Fibroblast of the aortic adventitia (primary cell): Measurements from ENCODE around the gene SLC25A48. TPM values are rescaled to one million over a fixed set of nuclear protein-coding genes. Genes with fewer than 3 reads are reported as not detected.

Experiments used
- DNase-seq: peaks from one replicate; pipeline ENCODE4 v3.0.0-alpha.2; 2010; ENCODE audit warnings: low read depth
- H3K4me3 ChIP-seq: 2 replicates; pipeline ENCODE4 v1.5.1; 2011; ENCODE audit warnings: low read depth, mild to moderate bottlenecking, control low read depth, low read length, moderate library complexity
- total RNA-seq: library from RNA; depleted of rRNA; stranded (reverse); fragments of >200 nt; gene quantifications from 2 replicates; pipeline ENCODE4 v1.2.3, GENCODE V29; 2012; ENCODE audit warnings: low replicate concordance
- TF ChIP-seq, protein P1 (sequence below): IDR thresholded peaks from 2 replicates; pipeline ENCODE4 v1.5.1; 2011; ENCODE audit warnings: mild to moderate bottlenecking, low read length, control low read depth, inconsistent platforms; ENCODE audit not compliant: insufficient read depth

The SLC25A48 gene
- total RNA-seq, 1 donor: not detected

DNA sequence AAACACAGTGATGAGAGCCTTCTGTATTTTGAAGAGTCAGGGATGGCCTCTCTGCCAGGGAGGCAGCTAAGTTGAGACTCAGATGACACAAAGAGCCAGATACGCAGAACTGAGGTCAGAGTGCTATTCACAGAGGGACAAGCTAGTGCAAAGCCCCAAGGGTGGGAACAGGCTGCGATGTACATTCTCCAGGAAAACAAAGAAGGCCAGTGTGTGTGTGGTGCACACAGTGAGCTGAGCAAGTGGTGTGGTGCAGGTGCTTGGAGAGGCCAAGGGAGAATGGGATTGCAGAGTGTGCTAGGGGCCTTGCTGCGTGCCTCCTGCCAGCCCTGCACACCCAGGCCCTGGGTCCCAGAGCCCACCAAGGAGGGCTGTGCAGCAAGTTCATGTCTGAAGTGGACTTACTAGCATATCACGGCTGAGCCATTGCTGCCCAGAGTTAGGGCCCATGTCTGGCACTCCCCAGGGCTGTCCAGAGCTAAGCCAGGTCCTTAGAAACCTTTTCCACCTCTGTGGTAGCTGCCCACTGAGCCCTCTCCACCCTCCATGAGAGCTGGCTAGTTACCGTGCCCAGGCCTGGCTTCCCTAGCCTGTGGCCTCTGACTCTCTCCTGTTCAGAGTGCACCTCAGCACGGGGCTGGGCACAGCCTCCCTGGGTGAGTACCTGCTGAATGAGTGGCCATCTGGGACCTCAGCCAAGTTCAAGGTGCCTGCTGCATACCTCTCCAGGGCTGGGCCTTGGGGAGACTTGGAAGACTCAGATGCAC is 9.3 kb downstream of the SLC25A48 start:
- no peak overlapping the region for H3K4me3 ChIP-seq
- no peak for DNase-seq
- TF ChIP-seq, protein P1, sequence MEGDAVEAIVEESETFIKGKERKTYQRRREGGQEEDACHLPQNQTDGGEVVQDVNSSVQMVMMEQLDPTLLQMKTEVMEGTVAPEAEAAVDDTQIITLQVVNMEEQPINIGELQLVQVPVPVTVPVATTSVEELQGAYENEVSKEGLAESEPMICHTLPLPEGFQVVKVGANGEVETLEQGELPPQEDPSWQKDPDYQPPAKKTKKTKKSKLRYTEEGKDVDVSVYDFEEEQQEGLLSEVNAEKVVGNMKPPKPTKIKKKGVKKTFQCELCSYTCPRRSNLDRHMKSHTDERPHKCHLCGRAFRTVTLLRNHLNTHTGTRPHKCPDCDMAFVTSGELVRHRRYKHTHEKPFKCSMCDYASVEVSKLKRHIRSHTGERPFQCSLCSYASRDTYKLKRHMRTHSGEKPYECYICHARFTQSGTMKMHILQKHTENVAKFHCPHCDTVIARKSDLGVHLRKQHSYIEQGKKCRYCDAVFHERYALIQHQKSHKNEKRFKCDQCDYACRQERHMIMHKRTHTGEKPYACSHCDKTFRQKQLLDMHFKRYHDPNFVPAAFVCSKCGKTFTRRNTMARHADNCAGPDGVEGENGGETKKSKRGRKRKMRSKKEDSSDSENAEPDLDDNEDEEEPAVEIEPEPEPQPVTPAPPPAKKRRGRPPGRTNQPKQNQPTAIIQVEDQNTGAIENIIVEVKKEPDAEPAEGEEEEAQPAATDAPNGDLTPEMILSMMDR: no peak

DNA sequence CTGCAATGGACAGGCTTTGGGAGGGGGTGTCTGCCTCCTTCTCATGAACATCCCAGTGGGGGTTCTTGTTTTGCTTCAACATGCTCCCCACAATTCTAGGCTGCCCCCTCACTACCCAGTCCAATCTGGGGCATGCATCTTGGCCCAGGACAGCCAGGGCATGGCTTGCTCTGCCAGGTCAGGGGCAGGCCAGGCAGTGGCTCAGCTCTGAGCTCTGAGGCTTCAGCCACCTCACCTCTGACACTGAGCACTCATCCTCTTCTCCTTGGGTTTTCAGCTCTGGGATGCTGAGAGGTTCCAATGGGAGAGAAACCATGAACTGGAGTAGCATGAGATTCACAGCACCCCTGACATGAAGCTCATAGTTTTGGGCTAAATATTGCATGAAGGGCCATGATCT is 11.8 kb downstream of the SLC25A48 start:
- no peak for DNase-seq
- TF ChIP-seq, protein P1: no peak
- H3K4me3 ChIP-seq: no peak overlapping the region

- TF ChIP-seq, protein P1: no peak
- no peak for DNase-seq
- H3K4me3 ChIP-seq: no peak overlapping the region
These were observed 13.5 kb downstream of the SLC25A48 start for GRCh38 chr5:135847976-135848375.

DNA sequence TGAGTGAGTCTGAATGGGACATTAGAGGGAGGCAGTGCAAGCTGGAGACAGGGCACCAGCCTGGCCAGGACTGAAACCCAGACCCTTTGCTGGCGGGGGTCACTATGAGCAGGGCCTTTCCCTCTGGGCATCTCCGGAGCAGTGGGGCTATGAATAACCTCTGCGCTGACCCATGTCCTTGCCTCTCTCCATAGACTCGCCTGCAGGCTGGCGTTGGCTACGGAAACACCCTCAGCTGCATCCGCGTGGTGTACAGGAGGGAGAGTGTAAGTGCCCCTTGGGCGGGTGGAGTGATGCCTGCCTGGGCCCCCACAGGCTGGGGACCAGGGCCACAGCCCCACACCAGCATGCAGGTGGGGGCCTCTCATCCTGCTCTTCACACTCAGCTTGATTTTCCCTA is 15.8 kb downstream of the SLC25A48 start:
- DNase-seq: no peak
- TF ChIP-seq, protein P1: no peak
- no peak overlapping the region for H3K4me3 ChIP-seq

DNA sequence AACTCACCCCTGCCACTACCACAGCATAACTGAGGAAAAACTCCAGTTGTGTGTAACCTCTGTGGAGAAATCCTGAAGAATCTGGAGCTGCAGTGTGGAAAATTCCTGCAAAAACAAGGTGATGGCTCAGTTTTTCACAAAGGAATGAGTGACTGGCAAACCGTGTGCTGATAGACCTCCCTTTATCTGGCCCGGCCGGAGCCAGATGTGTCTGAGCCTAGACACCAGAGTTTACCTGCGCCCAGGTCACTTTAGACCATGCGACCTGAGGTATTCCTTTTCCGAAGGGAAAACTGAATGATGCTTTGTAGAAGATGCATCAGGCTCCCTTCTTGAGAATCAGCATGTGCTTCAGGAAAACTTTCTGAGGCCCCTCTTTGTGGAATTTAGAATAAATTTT is 16.2 kb downstream of the SLC25A48 start:
- no peak for DNase-seq
- TF ChIP-seq, protein P1: no peak
- no peak overlapping the region for H3K4me3 ChIP-seq

GRCh38 chr5:135851186-135851914 is 16.9 kb downstream of the SLC25A48 start:
- no peak for DNase-seq
- H3K4me3 ChIP-seq: no peak overlapping the region
- TF ChIP-seq, protein P1: no peak
